Measurements from ENCODE around the gene ERAP2. TPM values are rescaled to one million over a fixed set of nuclear protein-coding genes. Genes with fewer than 3 reads are reported as not detected.

The ERAP2 gene
- polyA plus RNA-seq, 1 experiment = 2.5 TPM

- no peak for TF ChIP-seq CTCF (IDR thresholded peaks at IDR 0.05; ENCODE audit: low read depth, low read length)
- ChIA-PET CTCF (no interaction called here), POLR2A (no interaction called here)
- H3K4me3 ChIP-seq (ENCODE audit: low read depth, low read length) = no peak overlapping the region
- H3K9me3 ChIP-seq (ENCODE audit: control insufficient read depth, insufficient read depth, low read length) = no peaks in the 10 kb centered on the region
- H3K27me3 ChIP-seq (ENCODE audit: control insufficient read depth, insufficient read depth, low read length) = no peaks in the 10 kb centered on the region
- no peak for DNase-seq (ENCODE audit: low read depth, low spot score)
- no peak overlapping the region for H3K27ac ChIP-seq (ENCODE audit: low read depth, low read length)
These were observed 44.5 kb downstream of the ERAP2 start for GRCh38 chr5:96920744-96921355.

- ChIA-PET POLR2A (no interaction called here), CTCF (no interaction called here)
- no peak for DNase-seq (ENCODE audit: low read depth, low spot score)
- H3K27ac ChIP-seq (ENCODE audit: low read depth, low read length) = no peak overlapping the region
- no peak for TF ChIP-seq CTCF (IDR thresholded peaks at IDR 0.05; ENCODE audit: low read depth, low read length)
- H3K27me3 ChIP-seq (ENCODE audit: control insufficient read depth, insufficient read depth, low read length) = no peaks in the 10 kb centered on the region
- H3K9me3 ChIP-seq (ENCODE audit: control insufficient read depth, insufficient read depth, low read length) = no peaks in the 10 kb centered on the region; the same call in 1 of the 2 replicates
- H3K4me3 ChIP-seq (ENCODE audit: low read depth, low read length) = no peak overlapping the region
These were observed 46.4 kb downstream of the ERAP2 start for GRCh38 chr5:96922499-96923244.

GRCh38 chr5:96924016-96924443 is 47.7 kb downstream of the ERAP2 start:
- ChIA-PET CTCF (no interaction called here), POLR2A (no interaction called here)
- H3K4me3 ChIP-seq (ENCODE audit: low read depth, low read length) = no peak overlapping the region
- TF ChIP-seq CTCF (IDR thresholded peaks at IDR 0.05; ENCODE audit: low read depth, low read length) = no peak
- no peaks in the 10 kb centered on the region; the same call in 1 of the 2 replicates for H3K9me3 ChIP-seq (ENCODE audit: control insufficient read depth, insufficient read depth, low read length)
- DNase-seq (ENCODE audit: low read depth, low spot score) = no peak
- H3K27ac ChIP-seq (ENCODE audit: low read depth, low read length) = no peak overlapping the region
- no peaks in the 10 kb centered on the region for H3K27me3 ChIP-seq (ENCODE audit: control insufficient read depth, insufficient read depth, low read length)

DNA sequence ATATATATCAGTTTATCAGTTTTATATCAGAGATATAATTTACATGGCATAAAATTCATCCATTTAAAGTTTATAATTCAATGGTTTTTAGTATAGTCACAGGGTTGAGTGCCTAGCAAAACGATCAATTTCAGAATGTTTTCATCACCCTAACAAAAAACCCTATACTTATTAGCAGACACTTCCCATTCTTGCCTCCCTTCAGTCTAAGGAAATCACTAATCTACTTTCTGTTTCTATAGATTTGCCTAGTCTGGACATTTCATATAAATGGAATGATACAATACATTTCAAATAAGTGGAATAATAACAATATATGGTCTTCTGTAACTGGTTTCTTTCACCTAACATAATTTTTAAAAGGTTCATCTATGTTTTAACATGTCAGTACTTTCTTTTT is 50.0 kb downstream of the ERAP2 start:
- ChIA-PET POLR2A (no interaction called here), CTCF (interaction anchor here (0.6 kb wide), 1 partner anchor 237 kb away, joined by 3 read pairs; no protein-coding TSS in a partner anchor)
- Histone ChIP-seq H3K9me3 (ENCODE audit: control insufficient read depth, insufficient read depth, low read length) (no peaks in the 10 kb centered on the region; the same call in 1 of the 2 replicates), H3K4me3 (ENCODE audit: low read depth, low read length) (no peak overlapping the region), H3K27me3 (ENCODE audit: control insufficient read depth, insufficient read depth, low read length) (no peaks in the 10 kb centered on the region), H3K27ac (ENCODE audit: low read depth, low read length) (no peak overlapping the region)
- DNase-seq (ENCODE audit: low read depth, low spot score) = no peak
- TF ChIP-seq CTCF (IDR thresholded peaks at IDR 0.05; ENCODE audit: low read depth, low read length) = no peak

DNA sequence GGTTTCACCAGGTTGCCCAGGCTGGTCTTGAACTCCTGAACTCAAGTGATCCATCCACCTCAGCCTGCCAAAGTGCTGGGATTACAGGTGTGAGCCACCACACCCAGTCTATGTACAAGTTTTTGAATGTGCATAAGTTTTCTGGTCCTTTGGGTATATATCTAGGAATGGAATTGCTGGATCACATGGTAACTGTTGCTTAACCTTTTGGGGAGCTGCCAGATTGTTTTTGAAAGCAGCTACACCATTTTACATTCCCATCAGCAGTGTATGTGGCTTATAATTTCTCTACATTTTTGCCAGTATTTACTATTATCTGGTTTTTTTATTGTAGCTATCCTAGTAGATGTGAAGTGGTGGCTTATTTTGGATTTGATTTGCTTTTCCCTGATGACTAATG is 50.7 kb downstream of the ERAP2 start:
- ChIA-PET POLR2A (interaction anchor here (0.7 kb wide), 1 partner anchor 119 kb away, joined by 4 read pairs; the partner anchor contains the start of gene ERAP1), CTCF (no interaction called here)
- no peak for DNase-seq (ENCODE audit: low read depth, low spot score)
- Histone ChIP-seq H3K9me3 (ENCODE audit: control insufficient read depth, insufficient read depth, low read length) (no peaks in the 10 kb centered on the region; the same call in 1 of the 2 replicates), H3K27me3 (ENCODE audit: control insufficient read depth, insufficient read depth, low read length) (no peaks in the 10 kb centered on the region), H3K27ac (ENCODE audit: low read depth, low read length) (no peak overlapping the region), H3K4me3 (ENCODE audit: low read depth, low read length) (no peak overlapping the region)
- TF ChIP-seq CTCF (IDR thresholded peaks at IDR 0.05; ENCODE audit: low read depth, low read length) = no peak

Measured in AG04450 (cell line).